ENCODE measurements around the gene ARHGAP19.
"Not testable (repeated sequence)": the region's sequence is repeated elsewhere in the genome, so short reads cannot be mapped to it uniquely, and the experiment has no call there.

ARHGAP19 gene

GRCh38 chr10:97321032-97321803, 28.8 kb upstream of the ARHGAP19 start:
- DNase-seq (ENCODE audit: low spot score), result peak; percentile 83

GRCh38 chr10:97320480-97321031, 28.1 kb upstream of the ARHGAP19 start:
- no peak for DNase-seq (ENCODE audit: low spot score)

- DNase-seq (ENCODE audit: low spot score), result peak; percentile 32
These were observed 27.4 kb upstream of the ARHGAP19 start for GRCh38 chr10:97319671-97320479.

- DNase-seq (ENCODE audit: low spot score), result peak; percentile 83
These were observed 26.6 kb upstream of the ARHGAP19 start, which contains the start of gene FRAT1 for GRCh38 chr10:97318772-97319651. Gene FRAT1 (plus strand): TSS chr10:97319271. CDS start chr10:97319454, 183 bp downstream.

GRCh38 chr10:97314671-97315070, 22.2 kb upstream of the ARHGAP19 start:
- no peak for DNase-seq (ENCODE audit: low spot score)

GRCh38 chr10:97312897-97313296, 20.5 kb upstream of the ARHGAP19 start:
- DNase-seq (ENCODE audit: low spot score), result no peak

- DNase-seq (ENCODE audit: low spot score), result no peak
These were observed 18.7 kb upstream of the ARHGAP19 start for GRCh38 chr10:97311111-97311626.

- no peak for DNase-seq (ENCODE audit: low spot score)
These were observed 15.7 kb upstream of the ARHGAP19 start for GRCh38 chr10:97307866-97308780.

GRCh38 chr10:97307441-97307840, 15.0 kb upstream of the ARHGAP19 start:
- DNase-seq (ENCODE audit: low spot score), result no peak

GRCh38 chr10:97302088-97302791, 9.8 kb upstream of the ARHGAP19 start:
- no peak for DNase-seq (ENCODE audit: low spot score)

GRCh38 chr10:97300980-97301379, 8.5 kb upstream of the ARHGAP19 start:
- DNase-seq (ENCODE audit: low spot score), result no peak

- DNase-seq (ENCODE audit: low spot score), result no peak
These were observed 5.8 kb upstream of the ARHGAP19 start for GRCh38 chr10:97298223-97298571.

- no peak for DNase-seq (ENCODE audit: low spot score)
These were observed 5.3 kb upstream of the ARHGAP19 start for GRCh38 chr10:97297556-97298222.

- DNase-seq (ENCODE audit: low spot score), result no peak
These were observed 393 bp upstream of the ARHGAP19 start for GRCh38 chr10:97292862-97293198.

GRCh38 chr10:97291357-97292096, 910 bp downstream of the ARHGAP19 start:
- DNase-seq (ENCODE audit: low spot score), result no peak

- not testable (repeated sequence) for DNase-seq (ENCODE audit: low spot score)
These were observed 1.7 kb downstream of the ARHGAP19 start for GRCh38 chr10:97290576-97291356.

- not testable (repeated sequence) for DNase-seq (ENCODE audit: low spot score)
These were observed 2.4 kb downstream of the ARHGAP19 start for GRCh38 chr10:97290076-97290475.

GRCh38 chr10:97280783-97281182, 11.7 kb downstream of the ARHGAP19 start:
- DNase-seq (ENCODE audit: low spot score), result no peak

All from pons (tissue), 1 donor.